HG02759 (cell line): ENCODE results near the gene GJB6.

Experiments
- ATAC-seq: cut with Tn5 transposase; IDR thresholded peaks from one replicate; pipeline ENCODE4 v1.9.1; 2021; ENCODE audit warnings: mild to moderate bottlenecking, moderate library complexity; ENCODE audit not compliant: unreplicated experiment

The GJB6 gene

GRCh38 chr13:20227730-20228129 lies 4.4 kb downstream of the GJB6 start:
- ATAC-seq, result no peak

GRCh38 chr13:20227288-20227687 lies 4.8 kb downstream of the GJB6 start:
- no peak for ATAC-seq

GRCh38 chr13:20222553-20222952 lies 9.6 kb downstream of the GJB6 start:
- ATAC-seq, result no peak

GRCh38 chr13:20221772-20222171 lies 10.3 kb downstream of the GJB6 start:
- ATAC-seq, result no peak

- ATAC-seq, result peak; percentile 89
Measured at GRCh38 chr13:20219577-20219976, 12.5 kb downstream of the GJB6 start.

- ATAC-seq, result no peak
Measured at GRCh38 chr13:20217168-20217567, 15.0 kb downstream of the GJB6 start.

GRCh38 chr13:20209948-20210347 lies 22.2 kb downstream of the GJB6 start:
- no peak for ATAC-seq

GRCh38 chr13:20206698-20207235 lies 25.4 kb downstream of the GJB6 start:
- no peak for ATAC-seq

- ATAC-seq, result no peak
Measured at GRCh38 chr13:20206065-20206697, 25.9 kb downstream of the GJB6 start.

GRCh38 chr13:20198781-20199180 lies 33.3 kb downstream of the GJB6 start:
- no peak for ATAC-seq

GRCh38 chr13:20197361-20197834 lies 34.7 kb downstream of the GJB6 start:
- no peak for ATAC-seq

- ATAC-seq, result no peak
Measured at GRCh38 chr13:20195801-20196200, 36.3 kb downstream of the GJB6 start.

- no peak for ATAC-seq
Measured at GRCh38 chr13:20193907-20194631, 38.0 kb downstream of the GJB6 start.

- ATAC-seq, result no peak
Measured at GRCh38 chr13:20193162-20193906, 38.8 kb downstream of the GJB6 start.

GRCh38 chr13:20192836-20193161 lies 39.3 kb downstream of the GJB6 start, which contains the start of gene GJB2:
GJB2 (minus strand) TSS chr13:20192938; CDS start chr13:20189581, 3,357 bp downstream.
- no peak for ATAC-seq

GRCh38 chr13:20192158-20192835 lies 39.8 kb downstream of the GJB6 start:
- ATAC-seq, result no peak

GRCh38 chr13:20191311-20192157 lies 40.6 kb downstream of the GJB6 start:
- no peak for ATAC-seq

GRCh38 chr13:20190481-20191310 lies 41.4 kb downstream of the GJB6 start:
- no peak for ATAC-seq

- ATAC-seq, result no peak
Measured at GRCh38 chr13:20190076-20190475, 42.0 kb downstream of the GJB6 start.
